ENCODE results near the gene NCKAP5L.
A peak's percentile ranks its signal among the peaks of the same experiment; 100 is the strongest.
"Not testable (repeated sequence)": the region's sequence is repeated elsewhere in the genome, so short reads cannot be mapped to it uniquely, and the experiment has no call there.

The NCKAP5L gene

GRCh38 chr12:49796606-49797448, 31.4 kb downstream of the NCKAP5L start:
- DNase-seq: no peak

GRCh38 chr12:49796155-49796554, 32.1 kb downstream of the NCKAP5L start:
- DNase-seq: no peak

GRCh38 chr12:49795654-49796105, 32.5 kb downstream of the NCKAP5L start:
- no peak for DNase-seq

- DNase-seq: no peak
These were observed 33.2 kb downstream of the NCKAP5L start for GRCh38 chr12:49794811-49795653.

- DNase-seq: no peak
These were observed 34.2 kb downstream of the NCKAP5L start for GRCh38 chr12:49794021-49794420.

- DNase-seq: no peak
These were observed 34.6 kb downstream of the NCKAP5L start for GRCh38 chr12:49793620-49794019.

GRCh38 chr12:49792976-49793580, 35.1 kb downstream of the NCKAP5L start:
- DNase-seq: no peak

GRCh38 chr12:49792181-49792970, 35.8 kb downstream of the NCKAP5L start:
- DNase-seq: no peak

- DNase-seq: no peak
These were observed 36.5 kb downstream of the NCKAP5L start for GRCh38 chr12:49791700-49792099.

GRCh38 chr12:49790741-49791555, 37.3 kb downstream of the NCKAP5L start:
- DNase-seq: no peak

- DNase-seq: no peak
These were observed 38.2 kb downstream of the NCKAP5L start for GRCh38 chr12:49789992-49790391.

GRCh38 chr12:49787672-49788071, 40.5 kb downstream of the NCKAP5L start:
- no peak for DNase-seq

GRCh38 chr12:49784756-49785409, 43.3 kb downstream of the NCKAP5L start:
- DNase-seq: peak; percentile 21

- peak; percentile 62 for DNase-seq
These were observed 44.1 kb downstream of the NCKAP5L start for GRCh38 chr12:49783917-49784676.

GRCh38 chr12:49780914-49781313, 47.3 kb downstream of the NCKAP5L start:
- DNase-seq: not testable (repeated sequence)

GRCh38 chr12:49779581-49779980, 48.6 kb downstream of the NCKAP5L start:
- no peak for DNase-seq

GRCh38 chr12:49777800-49778748, 50.1 kb downstream of the NCKAP5L start:
- peak; percentile 51 for DNase-seq

- DNase-seq: no peak
These were observed 50.9 kb downstream of the NCKAP5L start for GRCh38 chr12:49777341-49777740.

GRCh38 chr12:49776858-49777257, 51.4 kb downstream of the NCKAP5L start:
- DNase-seq: no peak

Data from hematopoietic multipotent progenitor cell treated with erythropoietin and hydrocortisone succinate and interleukin-3 and kit ligand, for 6 days (in vitro differentiated cells).